Astrocyte of the cerebellum (primary cell): ENCODE data around the gene CHD2.

Experiments used
- DNase-seq: peaks from one replicate; pipeline ENCODE4 v3.0.0-alpha.2; 2011; ENCODE audit warnings: low read depth
- H3K4me3 ChIP-seq: 2 replicates; pipeline ENCODE4 v1.5.1; 2011; ENCODE audit warnings: mild to moderate bottlenecking, low read depth, low read length, moderate library complexity
- CTCF ChIP-seq: IDR thresholded peaks from 2 replicates; pipeline ENCODE4 v1.5.1; 2012; ENCODE audit warnings: low read length, low read depth, moderate library complexity, mild to moderate bottlenecking; ENCODE audit errors: missing control alignments
- in situ Hi-C: cut with HindIII; loops from 2 replicates; pipeline ENCODE4 v1.10.0; 2017; ENCODE audit warnings: low sequenced_read_pairs

CHD2 gene

GRCh38 chr15:92920595-92921161, 20.6 kb downstream of the CHD2 start:
- DNase-seq: no peak
- no peak for TF ChIP-seq CTCF
- no peak overlapping the region for H3K4me3 ChIP-seq
- in situ Hi-C loops: no loop called here

- H3K4me3 ChIP-seq: no peak overlapping the region
- no peak for TF ChIP-seq CTCF
- in situ Hi-C loops: no loop called here
- DNase-seq: no peak
Observed at GRCh38 chr15:92921215-92922131, 21.3 kb downstream of the CHD2 start.

- H3K4me3 ChIP-seq: no peak overlapping the region
- TF ChIP-seq CTCF: no peak
- in situ Hi-C loops: no loop called here
- DNase-seq: no peak
Observed at GRCh38 chr15:92922418-92923002, 22.4 kb downstream of the CHD2 start.

DNA sequence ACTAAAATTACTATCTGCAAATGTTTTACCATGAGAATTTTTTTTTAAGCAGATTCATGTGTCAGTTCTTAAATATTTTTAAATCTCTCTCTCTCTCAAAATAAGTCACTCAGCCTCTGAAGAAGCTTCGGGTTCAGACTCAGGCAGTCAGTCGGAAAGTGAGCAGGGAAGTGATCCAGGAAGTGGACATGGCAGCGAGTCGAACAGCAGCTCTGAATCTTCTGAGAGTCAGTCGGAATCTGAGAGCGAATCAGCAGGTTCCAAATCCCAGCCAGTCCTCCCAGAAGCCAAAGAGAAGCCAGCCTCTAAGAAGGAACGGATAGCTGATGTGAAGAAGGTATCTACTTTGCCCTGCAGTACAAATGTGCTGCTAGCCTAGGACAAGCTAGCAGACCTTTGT, 24.1 kb downstream of the CHD2 start:
- no peak for TF ChIP-seq CTCF
- H3K4me3 ChIP-seq: no peak overlapping the region
- in situ Hi-C loops: no loop called here
- DNase-seq: no peak

DNA sequence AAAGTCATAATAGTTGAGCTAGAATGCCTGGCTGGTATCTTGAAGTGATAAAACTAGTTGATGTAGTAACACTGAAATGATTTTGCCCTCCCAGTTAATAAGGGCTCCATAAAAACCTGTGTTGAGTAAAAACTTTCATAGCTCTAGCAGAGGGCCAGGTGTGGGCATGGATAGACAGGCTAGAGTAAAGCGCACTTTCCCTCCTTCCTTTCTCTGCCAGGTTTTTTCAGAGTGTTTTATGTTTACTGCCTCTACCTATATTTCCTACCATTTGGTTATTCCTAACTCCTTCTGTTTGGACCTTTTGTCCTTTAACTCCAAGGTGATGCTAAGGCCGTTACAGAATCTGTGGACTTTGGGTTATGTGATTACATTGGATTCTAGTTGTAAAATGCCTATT, 25.3 kb downstream of the CHD2 start:
- in situ Hi-C loops: no loop called here
- TF ChIP-seq CTCF: no peak
- DNase-seq: no peak
- no peak overlapping the region for H3K4me3 ChIP-seq

DNA sequence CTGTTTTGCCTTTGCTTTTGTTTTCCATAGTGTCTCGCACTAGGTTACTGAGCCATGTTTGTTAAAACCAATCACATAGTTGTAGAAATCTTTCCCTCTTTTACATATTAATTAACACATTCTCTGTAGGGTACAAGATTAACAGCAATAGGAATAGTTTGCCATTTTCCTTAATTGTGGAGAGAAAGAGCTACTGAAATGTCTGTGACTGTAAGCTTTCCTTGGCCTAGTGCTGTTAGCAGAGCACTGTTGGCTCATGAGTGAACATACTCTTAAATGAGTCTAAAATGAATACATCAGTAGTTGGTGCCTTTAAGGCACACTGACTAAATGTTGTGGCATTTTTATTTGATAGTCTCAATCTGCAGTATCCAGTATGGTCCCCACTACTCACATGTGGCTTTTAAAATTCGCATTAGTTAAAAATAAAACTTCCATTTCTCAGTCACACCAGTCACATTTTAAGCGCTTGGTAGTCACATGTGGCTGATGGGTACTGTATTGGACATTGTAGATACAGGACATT, 28.2 kb downstream of the CHD2 start:
- in situ Hi-C loops: no loop called here
- DNase-seq: no peak
- no peak for TF ChIP-seq CTCF
- no peak overlapping the region for H3K4me3 ChIP-seq
